OCI-LY3 (cell line): ENCODE data around the gene ZNF69.

Source experiments
- EZH2phosphoT487 ChIP-seq: fragments of 200-600 bp; shearing (Covaris generic); IDR thresholded peaks from 2 replicates; pipeline ENCODE4 v1.6.1; 2018; ENCODE audit warnings: antibody characterized with exemption, mixed run types, low read depth
- TF ChIP-seq, protein P1 (sequence below): fragments of 200-600, 300-600 bp; sonication (generic); IDR thresholded peaks from 2 replicates; pipeline ENCODE4 v1.5.1; 2014; ENCODE audit warnings: antibody characterized with exemption, low read length, low read depth

DNA sequence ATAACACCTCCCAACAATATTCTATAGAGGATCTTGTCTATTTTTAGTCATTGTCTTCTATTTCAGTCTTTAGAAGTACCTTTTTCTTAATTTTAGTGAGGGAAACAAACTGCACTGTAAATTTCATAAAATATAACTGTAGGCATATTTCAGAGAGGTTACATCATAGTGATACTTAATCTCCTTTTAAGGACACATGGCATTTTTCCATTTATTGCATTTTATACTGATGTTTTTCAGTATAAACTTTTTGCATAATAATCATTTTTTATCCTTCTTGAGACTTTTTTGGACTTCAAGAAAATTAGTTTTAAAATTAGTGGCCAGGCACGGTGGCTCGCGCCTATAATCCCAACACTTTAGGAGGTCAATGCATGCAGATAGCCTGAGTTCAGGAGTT is 43.9 kb downstream of the ZNF69 start:
- TF ChIP-seq, protein P1, sequence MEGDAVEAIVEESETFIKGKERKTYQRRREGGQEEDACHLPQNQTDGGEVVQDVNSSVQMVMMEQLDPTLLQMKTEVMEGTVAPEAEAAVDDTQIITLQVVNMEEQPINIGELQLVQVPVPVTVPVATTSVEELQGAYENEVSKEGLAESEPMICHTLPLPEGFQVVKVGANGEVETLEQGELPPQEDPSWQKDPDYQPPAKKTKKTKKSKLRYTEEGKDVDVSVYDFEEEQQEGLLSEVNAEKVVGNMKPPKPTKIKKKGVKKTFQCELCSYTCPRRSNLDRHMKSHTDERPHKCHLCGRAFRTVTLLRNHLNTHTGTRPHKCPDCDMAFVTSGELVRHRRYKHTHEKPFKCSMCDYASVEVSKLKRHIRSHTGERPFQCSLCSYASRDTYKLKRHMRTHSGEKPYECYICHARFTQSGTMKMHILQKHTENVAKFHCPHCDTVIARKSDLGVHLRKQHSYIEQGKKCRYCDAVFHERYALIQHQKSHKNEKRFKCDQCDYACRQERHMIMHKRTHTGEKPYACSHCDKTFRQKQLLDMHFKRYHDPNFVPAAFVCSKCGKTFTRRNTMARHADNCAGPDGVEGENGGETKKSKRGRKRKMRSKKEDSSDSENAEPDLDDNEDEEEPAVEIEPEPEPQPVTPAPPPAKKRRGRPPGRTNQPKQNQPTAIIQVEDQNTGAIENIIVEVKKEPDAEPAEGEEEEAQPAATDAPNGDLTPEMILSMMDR, result no peak
- TF ChIP-seq EZH2phosphoT487, result no peak
